HEK293 (cell line): Measurements from ENCODE around the gene SART1.
A peak's percentile ranks its signal among the peaks of the same experiment; 100 is the strongest.

ENCODE experiments used
- CTCF ChIA-PET: fragments of 350-600 bp; formaldehyde crosslinking; extraction: SDS; loops from one replicate; lab custom pipeline; 2021; ENCODE audit warnings: antibody characterized with exemption; lab: Yijun Ruan, JAX
- POLR2A ChIA-PET: fragments of 300-600 bp; formaldehyde crosslinking; extraction: SDS; loops from one replicate; lab custom pipeline; 2020; ENCODE audit warnings: antibody characterized with exemption, inconsistent platforms; lab: Yijun Ruan, JAX
- H3K27ac ChIP-seq: fragments of 200-500 bp; sonication (Bioruptor generic); 2 replicates; pipeline ENCODE4 v1.5.1; 2014; ENCODE audit warnings: low read depth, low read length, control low read depth, inconsistent platforms; ENCODE audit errors: extremely low read depth
- H3K36me3 ChIP-seq, 2 experiments: fragments of 200-500 bp in 1 of 2; sonication (Bioruptor generic) in 1 of 2; 1 replicate in 1 of 2; 2 replicates in 1 of 2; pipeline ENCODE4 v1.5.1; 2014 to 2017; ENCODE audit warnings: inconsistent platforms in 2 of 2, low read length in 2 of 2; ENCODE audit not compliant: control insufficient read depth in 2 of 2, insufficient read depth in 1 of 2
- H3K4me1 ChIP-seq: fragments of 200-500 bp; sonication (Bioruptor generic); 2 replicates; pipeline ENCODE4 v1.5.1; 2014; ENCODE audit warnings: mild to moderate bottlenecking, low read length, inconsistent platforms; ENCODE audit not compliant: control insufficient read depth, insufficient read depth
- H3K4me3 ChIP-seq: 2 replicates; pipeline ENCODE4 v1.5.1; 2011; ENCODE audit warnings: low read depth, mild to moderate bottlenecking, control low read depth, low read length, moderate library complexity
- H3K9me3 ChIP-seq: fragments of 200-500 bp; sonication (Bioruptor generic); 2 replicates; pipeline ENCODE4 v1.5.1; 2014; ENCODE audit warnings: low read depth, low read length, inconsistent platforms; ENCODE audit not compliant: control insufficient read depth, insufficient read depth
- HOXC10 ChIP-seq: sonication (generic); formaldehyde crosslinking; IDR thresholded peaks from 2 replicates; pipeline ENCODE4 v1.8.1; 2023; ENCODE audit warnings: mild to moderate bottlenecking, missing genetic modification reagents
- IKZF3 ChIP-seq: fragments of 450-650 bp; IDR thresholded peaks from 2 replicates; pipeline ENCODE4 v1.5.0; 2018; ENCODE audit warnings: missing biosample characterization, mild to moderate bottlenecking, missing genetic modification characterization, moderate library complexity
- KLF8 ChIP-seq: fragments of 450-650 bp; formaldehyde crosslinking; IDR thresholded peaks from 2 replicates; pipeline ENCODE4 v1.5.1; 2016; ENCODE audit warnings: missing biosample characterization, missing genetic modification characterization
- PATZ1 ChIP-seq: fragments of 450-650 bp; formaldehyde crosslinking; IDR thresholded peaks from 2 replicates; pipeline ENCODE4 v1.5.1; 2016; ENCODE audit warnings: missing biosample characterization, missing genetic modification characterization
- SP3 ChIP-seq: fragments of 450-650 bp; formaldehyde crosslinking; IDR thresholded peaks from 2 replicates; pipeline ENCODE4 v1.5.1; 2016; ENCODE audit warnings: missing biosample characterization, missing genetic modification characterization
- YY1 ChIP-seq: fragments of 450-650 bp; formaldehyde crosslinking; IDR thresholded peaks from 2 replicates; pipeline ENCODE4 v1.5.1; 2018; ENCODE audit warnings: missing biosample characterization, missing genetic modification characterization
- YY2 ChIP-seq: fragments of 450-650 bp; formaldehyde crosslinking; IDR thresholded peaks from 2 replicates; pipeline ENCODE4 v1.5.1; 2016; ENCODE audit warnings: missing biosample characterization, missing genetic modification characterization
- ZBTB17 ChIP-seq: fragments of 450-650 bp; formaldehyde crosslinking; IDR thresholded peaks from 2 replicates; pipeline ENCODE4 v1.5.1; 2016; ENCODE audit warnings: missing biosample characterization, missing genetic modification characterization
- ZBTB20 ChIP-seq: fragments of 450-650 bp; formaldehyde crosslinking; IDR thresholded peaks from 2 replicates; pipeline ENCODE4 v1.5.1; 2016; ENCODE audit warnings: missing biosample characterization, missing genetic modification characterization
- ZFP41 ChIP-seq: fragments of 450-650 bp; formaldehyde crosslinking; IDR thresholded peaks from 2 replicates; pipeline ENCODE4 v1.5.1; 2016; ENCODE audit warnings: missing biosample characterization, missing genetic modification characterization, borderline replicate concordance
- ZNF132 ChIP-seq: fragments of 450-650 bp; formaldehyde crosslinking; IDR thresholded peaks from 2 replicates; pipeline ENCODE4 v1.5.1; 2017; ENCODE audit warnings: missing biosample characterization, missing genetic modification characterization, borderline replicate concordance
- ZNF239 ChIP-seq: fragments of 450-650 bp; formaldehyde crosslinking; IDR thresholded peaks from 2 replicates; pipeline ENCODE4 v1.5.1; 2016; ENCODE audit warnings: missing biosample characterization, missing genetic modification characterization
- ZNF335 ChIP-seq: fragments of 450-650 bp; formaldehyde crosslinking; conservative IDR thresholded peaks from 2 replicates; pipeline ENCODE4 v1.5.1; 2016; ENCODE audit warnings: missing biosample characterization, missing genetic modification characterization
- ZNF501 ChIP-seq: fragments of 450-650 bp; formaldehyde crosslinking; IDR thresholded peaks from 2 replicates; pipeline ENCODE4 v1.5.1; 2016; ENCODE audit warnings: missing biosample characterization, missing genetic modification characterization
- ZNF629 ChIP-seq: fragments of 450-650 bp; formaldehyde crosslinking; IDR thresholded peaks from 2 replicates; pipeline ENCODE4 v1.5.1; 2017; ENCODE audit warnings: missing biosample characterization, missing genetic modification characterization
- ZNF692 ChIP-seq: fragments of 450-650 bp; formaldehyde crosslinking; IDR thresholded peaks from 2 replicates; pipeline ENCODE4 v1.5.1; 2016; ENCODE audit warnings: missing biosample characterization, missing genetic modification characterization
- ZNF701 ChIP-seq: fragments of 450-650 bp; formaldehyde crosslinking; IDR thresholded peaks from 2 replicates; pipeline ENCODE4 v1.5.1; 2016; ENCODE audit warnings: missing biosample characterization, missing genetic modification characterization
- ZNF707 ChIP-seq: fragments of 450-650 bp; formaldehyde crosslinking; IDR thresholded peaks from 2 replicates; pipeline ENCODE4 v1.5.1; 2016; ENCODE audit warnings: missing biosample characterization, missing genetic modification characterization
- ZNF76 ChIP-seq: fragments of 450-650 bp; formaldehyde crosslinking; IDR thresholded peaks from 2 replicates; pipeline ENCODE4; 2016; ENCODE audit warnings: low read depth, missing biosample characterization, missing genetic modification characterization, borderline replicate concordance
- ZXDB ChIP-seq: fragments of 450-650 bp; formaldehyde crosslinking; IDR thresholded peaks from 2 replicates; pipeline ENCODE4 v1.5.1; 2016; ENCODE audit warnings: missing biosample characterization, missing genetic modification characterization
- TF ChIP-seq, protein P1 (sequence below): fragments of 450-650 bp; formaldehyde crosslinking; optimal IDR thresholded peaks from 2 replicates; pipeline ENCODE3; 2016; ENCODE audit warnings: missing biosample characterization, mild to moderate bottlenecking, missing genetic modification characterization
- TF ChIP-seq, protein P2 (sequence below): fragments of 450-650 bp; formaldehyde crosslinking; conservative IDR thresholded peaks from 2 replicates; pipeline ENCODE4 v1.5.1; 2016; ENCODE audit warnings: low read depth, missing biosample characterization, missing genetic modification characterization
- TF ChIP-seq, protein P3 (sequence below): fragments of 450-650 bp; formaldehyde crosslinking; IDR thresholded peaks from 2 replicates; pipeline ENCODE4 v1.5.1; 2017; ENCODE audit warnings: missing biosample characterization, mild to moderate bottlenecking, missing genetic modification characterization, moderate library complexity

The SART1 gene

GRCh38 chr11:65961267-65962140 is at the start of gene SART1:
Gene SART1, plus strand, starts transcription at chr11:65961734. Its CDS starts 47 bp downstream, at chr11:65961781.
- Histone ChIP-seq H3K4me3 (peak within 1 kb of the TSS; percentile 89), H3K27ac (peak within 1 kb of the TSS; percentile 77), H3K36me3 (peaks cover 0 to 29% of the 10 kb centered on the region in 2 experiments; a peak in 1 of 3 replicates), H3K9me3 (no peaks in the 10 kb centered on the region), H3K4me1 (no peaks in the 10 kb centered on the region)
- ChIA-PET CTCF (interaction anchor here (0.7 to 3.2 kb wide), 4 partner anchors 72 to 421 kb away, joined by 4 to 16 read pairs (median 4); partner anchors contain the start of genes CCDC85B and FIBP), POLR2A (interaction anchor here (0.9 to 1.8 kb wide), 5 partner anchors 10 to 102 kb away, joined by 3 to 8 read pairs (median 4); partner anchors contain the start of genes BANF1, CCDC85B and EIF1AD)
- TF ChIP-seq ZBTB20 = peak; percentile 5; the same call in 1 of the 2 replicates
- TF ChIP-seq ZNF692 (tag by site-specific recombination) = peak; percentile 25; the same call in 1 of the 2 replicates
- TF ChIP-seq ZNF335 (tag by site-specific recombination) = peak; percentile 56
- TF ChIP-seq YY1 (tag by site-specific recombination) = peak; percentile 64
- no peak for TF ChIP-seq HOXC10 (CRISPR knock-in tag)
- peak; percentile 55; the same call in 1 of the 2 replicates for TF ChIP-seq ZNF501 (tag by site-specific recombination)
- peak; percentile 41; the same call in 1 of the 2 replicates for TF ChIP-seq YY2
- no peak for TF ChIP-seq ZNF701 (tag by site-specific recombination)
- no peak for TF ChIP-seq ZFP41
- TF ChIP-seq ZXDB (tag by site-specific recombination) = peak; percentile 66
- 0 out of 2 replicates have a peak, but pooled peaks have one; percentile 33 for TF ChIP-seq IKZF3 (tag by site-specific recombination)
- TF ChIP-seq, protein P1, sequence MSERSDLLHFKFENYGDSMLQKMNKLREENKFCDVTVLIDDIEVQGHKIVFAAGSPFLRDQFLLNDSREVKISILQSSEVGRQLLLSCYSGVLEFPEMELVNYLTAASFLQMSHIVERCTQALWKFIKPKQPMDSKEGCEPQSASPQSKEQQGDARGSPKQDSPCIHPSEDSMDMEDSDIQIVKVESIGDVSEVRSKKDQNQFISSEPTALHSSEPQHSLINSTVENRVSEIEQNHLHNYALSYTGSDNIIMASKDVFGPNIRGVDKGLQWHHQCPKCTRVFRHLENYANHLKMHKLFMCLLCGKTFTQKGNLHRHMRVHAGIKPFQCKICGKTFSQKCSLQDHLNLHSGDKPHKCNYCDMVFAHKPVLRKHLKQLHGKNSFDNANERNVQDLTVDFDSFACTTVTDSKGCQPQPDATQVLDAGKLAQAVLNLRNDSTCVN (tag by site-specific recombination) = peak; percentile 90
- peak; percentile 62 for TF ChIP-seq ZNF629 (tag by site-specific recombination)
- TF ChIP-seq ZNF239 = no peak
- TF ChIP-seq, protein P2, sequence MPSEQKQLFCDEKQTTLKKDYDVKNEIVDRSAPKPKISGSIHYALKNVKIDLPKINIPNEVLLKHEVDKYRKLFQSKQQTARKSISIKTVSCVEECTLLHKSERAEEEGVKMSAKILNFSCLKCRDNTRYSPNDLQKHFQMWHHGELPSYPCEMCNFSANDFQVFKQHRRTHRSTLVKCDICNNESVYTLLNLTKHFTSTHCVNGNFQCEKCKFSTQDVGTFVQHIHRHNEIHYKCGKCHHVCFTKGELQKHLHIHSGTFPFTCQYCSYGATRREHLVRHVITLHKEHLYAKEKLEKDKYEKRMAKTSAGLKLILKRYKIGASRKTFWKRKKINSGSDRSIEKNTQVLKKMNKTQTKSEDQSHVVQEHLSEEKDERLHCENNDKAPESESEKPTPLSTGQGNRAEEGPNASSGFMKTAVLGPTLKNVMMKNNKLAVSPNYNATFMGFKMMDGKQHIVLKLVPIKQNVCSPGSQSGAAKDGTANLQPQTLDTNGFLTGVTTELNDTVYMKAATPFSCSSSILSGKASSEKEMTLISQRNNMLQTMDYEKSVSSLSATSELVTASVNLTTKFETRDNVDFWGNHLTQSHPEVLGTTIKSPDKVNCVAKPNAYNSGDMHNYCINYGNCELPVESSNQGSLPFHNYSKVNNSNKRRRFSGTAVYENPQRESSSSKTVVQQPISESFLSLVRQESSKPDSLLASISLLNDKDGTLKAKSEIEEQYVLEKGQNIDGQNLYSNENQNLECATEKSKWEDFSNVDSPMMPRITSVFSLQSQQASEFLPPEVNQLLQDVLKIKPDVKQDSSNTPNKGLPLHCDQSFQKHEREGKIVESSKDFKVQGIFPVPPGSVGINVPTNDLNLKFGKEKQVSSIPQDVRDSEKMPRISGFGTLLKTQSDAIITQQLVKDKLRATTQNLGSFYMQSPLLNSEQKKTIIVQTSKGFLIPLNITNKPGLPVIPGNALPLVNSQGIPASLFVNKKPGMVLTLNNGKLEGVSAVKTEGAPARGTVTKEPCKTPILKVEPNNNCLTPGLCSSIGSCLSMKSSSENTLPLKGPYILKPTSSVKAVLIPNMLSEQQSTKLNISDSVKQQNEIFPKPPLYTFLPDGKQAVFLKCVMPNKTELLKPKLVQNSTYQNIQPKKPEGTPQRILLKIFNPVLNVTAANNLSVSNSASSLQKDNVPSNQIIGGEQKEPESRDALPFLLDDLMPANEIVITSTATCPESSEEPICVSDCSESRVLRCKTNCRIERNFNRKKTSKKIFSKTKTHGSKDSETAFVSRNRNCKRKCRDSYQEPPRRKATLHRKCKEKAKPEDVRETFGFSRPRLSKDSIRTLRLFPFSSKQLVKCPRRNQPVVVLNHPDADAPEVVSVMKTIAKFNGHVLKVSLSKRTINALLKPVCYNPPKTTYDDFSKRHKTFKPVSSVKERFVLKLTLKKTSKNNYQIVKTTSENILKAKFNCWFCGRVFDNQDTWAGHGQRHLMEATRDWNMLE (tag by site-specific recombination) = peak; percentile 99
- no peak for TF ChIP-seq PATZ1 (tag by site-specific recombination)
- TF ChIP-seq ZNF707 = no peak
- TF ChIP-seq, protein P3, sequence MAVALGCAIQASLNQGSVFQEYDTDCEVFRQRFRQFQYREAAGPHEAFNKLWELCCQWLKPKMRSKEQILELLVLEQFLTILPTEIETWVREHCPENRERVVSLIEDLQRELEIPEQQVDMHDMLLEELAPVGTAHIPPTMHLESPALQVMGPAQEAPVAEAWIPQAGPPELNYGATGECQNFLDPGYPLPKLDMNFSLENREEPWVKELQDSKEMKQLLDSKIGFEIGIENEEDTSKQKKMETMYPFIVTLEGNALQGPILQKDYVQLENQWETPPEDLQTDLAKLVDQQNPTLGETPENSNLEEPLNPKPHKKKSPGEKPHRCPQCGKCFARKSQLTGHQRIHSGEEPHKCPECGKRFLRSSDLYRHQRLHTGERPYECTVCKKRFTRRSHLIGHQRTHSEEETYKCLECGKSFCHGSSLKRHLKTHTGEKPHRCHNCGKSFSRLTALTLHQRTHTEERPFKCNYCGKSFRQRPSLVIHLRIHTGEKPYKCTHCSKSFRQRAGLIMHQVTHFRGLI (tag by site-specific recombination) = peak; percentile 83
- peak; percentile 94 for TF ChIP-seq ZNF76 (tag by site-specific recombination)
- TF ChIP-seq KLF8 (tag by site-specific recombination) = no peak
- peak; percentile 97 for TF ChIP-seq ZBTB17 (tag by site-specific recombination)
- TF ChIP-seq ZNF132 = no peak
- TF ChIP-seq SP3 (tag by site-specific recombination) = peak; percentile 61
